T-helper 2 cell treated with Interferon-gamma antibody and Interleukin-4, amounts not matched to agents 5 μg/mL and 100 μg/mL, for 36 hours (primary cell): ENCODE measurements around the gene CCDC178.

Source experiments
- DNase-seq: peaks from one replicate; pipeline ENCODE4 v3.0.0; 2021; ENCODE audit warnings: low spot score
- H3K27ac Mint-ChIP-seq: one replicate; pipeline ENCODE4 v1.8.0; 2021; ENCODE audit warnings: mild to moderate bottlenecking, mixed read lengths
- H3K27me3 Mint-ChIP-seq: one replicate; pipeline ENCODE4 v1.8.0; 2021; ENCODE audit warnings: low read depth, mixed read lengths
- H3K36me3 Mint-ChIP-seq: one replicate; pipeline ENCODE4 v1.8.0; 2021; ENCODE audit warnings: low read depth, mixed read lengths
- H3K4me1 Mint-ChIP-seq: one replicate; pipeline ENCODE4 v1.8.0; 2021; ENCODE audit warnings: low read depth, mixed read lengths
- H3K4me3 Mint-ChIP-seq: one replicate; pipeline ENCODE4 v1.8.0; 2022; ENCODE audit warnings: mild to moderate bottlenecking, moderate library complexity, mixed read lengths
- H3K9me3 Mint-ChIP-seq: one replicate; pipeline ENCODE4 v1.8.0; 2021; ENCODE audit warnings: mixed read lengths

CCDC178 gene

DNA sequence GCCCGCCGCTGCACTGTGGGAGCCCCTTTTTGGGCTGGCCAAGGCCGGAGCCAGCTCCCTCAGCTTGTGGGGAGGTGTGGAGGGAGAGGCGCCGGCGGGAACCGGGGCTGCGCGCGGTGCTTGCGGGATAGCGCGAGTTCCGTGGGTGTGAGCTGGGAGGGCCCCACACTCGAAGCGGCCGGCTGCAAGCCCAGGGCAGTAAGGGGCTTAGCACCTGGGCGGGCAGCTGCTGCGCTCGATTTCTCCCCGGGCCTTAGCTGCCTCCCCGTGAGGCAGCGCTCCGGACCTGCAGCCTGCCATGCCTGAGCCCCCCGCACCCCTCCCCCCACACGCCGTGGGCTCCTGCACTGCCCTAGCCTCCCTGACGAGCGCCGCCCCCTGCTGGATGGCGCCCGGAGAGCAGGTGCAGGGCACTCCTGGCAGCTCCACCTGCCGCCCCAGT, 124.4 kb downstream of the CCDC178 start:
- Mint-ChIP-seq H3K36me3 (no peaks in the 10 kb centered on the region), H3K9me3 (peaks cover 24% of the 10 kb centered on the region), H3K4me1 (no peaks in the 10 kb centered on the region), H3K27ac (no peak overlapping the region), H3K4me3 (no peak overlapping the region), H3K27me3 (no peaks in the 10 kb centered on the region)
- no peak for DNase-seq

DNA sequence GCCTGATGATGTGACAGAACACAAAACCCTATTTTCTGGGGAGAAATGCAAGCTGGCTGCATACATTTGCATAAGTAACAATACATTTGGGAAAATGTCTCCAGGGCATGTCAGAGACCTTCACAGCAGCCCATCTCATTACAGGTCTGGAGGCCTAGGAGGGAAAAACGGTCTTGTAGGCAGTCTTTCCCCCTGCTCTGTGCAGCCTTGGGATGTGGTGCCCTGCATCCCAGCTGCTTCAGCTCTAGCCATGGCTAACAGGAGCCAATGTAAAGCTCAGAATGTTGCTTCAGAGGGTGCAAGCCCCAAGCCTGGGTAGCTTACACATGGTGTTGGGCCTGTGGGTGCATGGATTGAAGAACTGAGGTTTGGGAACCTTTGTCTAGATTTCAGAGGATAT, 133.0 kb downstream of the CCDC178 start:
- no peak for DNase-seq
- Mint-ChIP-seq H3K36me3 (no peaks in the 10 kb centered on the region), H3K4me3 (no peak overlapping the region), H3K27ac (no peak overlapping the region), H3K27me3 (no peaks in the 10 kb centered on the region), H3K4me1 (no peaks in the 10 kb centered on the region), H3K9me3 (peaks cover 13% of the 10 kb centered on the region)

DNA sequence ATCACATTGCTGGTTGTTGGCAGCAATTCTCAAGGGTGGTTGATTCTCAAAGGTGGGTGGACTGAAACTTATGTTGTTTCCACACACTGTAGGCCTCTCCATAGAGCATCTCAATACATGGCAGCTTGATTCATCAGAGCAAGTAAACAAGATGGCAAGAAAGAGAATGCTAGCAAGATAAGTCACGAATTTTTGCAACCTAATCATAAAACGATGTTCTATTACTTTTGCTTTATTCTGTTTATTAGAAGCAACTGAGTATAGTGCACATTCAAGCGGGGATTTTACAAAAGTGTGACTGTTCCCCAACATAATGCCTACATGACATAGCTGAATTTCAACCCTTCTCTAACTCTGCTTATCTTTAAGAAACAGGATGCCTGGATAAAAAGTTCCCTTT, 136.2 kb downstream of the CCDC178 start:
- DNase-seq, result no peak
- Mint-ChIP-seq H3K4me3 (no peak overlapping the region), H3K4me1 (no peaks in the 10 kb centered on the region), H3K27ac (no peak overlapping the region), H3K9me3 (peaks cover 9% of the 10 kb centered on the region), H3K36me3 (no peaks in the 10 kb centered on the region), H3K27me3 (no peaks in the 10 kb centered on the region)

DNA sequence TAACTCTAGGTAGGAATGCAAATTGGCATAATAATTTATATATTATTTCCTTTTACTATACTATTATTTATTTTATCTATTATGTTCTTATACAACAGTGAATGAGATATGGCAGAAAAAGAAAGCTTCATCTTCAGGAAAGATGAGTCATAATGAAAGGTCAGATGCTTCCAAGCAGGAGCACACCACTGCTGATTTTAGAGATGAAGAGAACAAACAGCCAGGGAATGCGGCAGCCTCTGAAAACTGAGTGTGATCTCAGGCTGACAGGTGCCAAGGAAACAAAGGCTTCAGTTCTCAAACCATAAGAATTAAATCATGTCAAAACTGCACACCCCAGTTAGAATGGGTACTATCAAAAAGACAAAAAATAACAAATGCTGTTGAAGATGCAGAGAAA, 149.0 kb downstream of the CCDC178 start:
- H3K4me3 Mint-ChIP-seq, result no peak overlapping the region
- DNase-seq, result no peak
- H3K4me1 Mint-ChIP-seq, result no peaks in the 10 kb centered on the region
- H3K27me3 Mint-ChIP-seq, result no peaks in the 10 kb centered on the region
- H3K9me3 Mint-ChIP-seq, result no peaks in the 10 kb centered on the region
- H3K36me3 Mint-ChIP-seq, result no peaks in the 10 kb centered on the region
- H3K27ac Mint-ChIP-seq, result no peak overlapping the region

DNA sequence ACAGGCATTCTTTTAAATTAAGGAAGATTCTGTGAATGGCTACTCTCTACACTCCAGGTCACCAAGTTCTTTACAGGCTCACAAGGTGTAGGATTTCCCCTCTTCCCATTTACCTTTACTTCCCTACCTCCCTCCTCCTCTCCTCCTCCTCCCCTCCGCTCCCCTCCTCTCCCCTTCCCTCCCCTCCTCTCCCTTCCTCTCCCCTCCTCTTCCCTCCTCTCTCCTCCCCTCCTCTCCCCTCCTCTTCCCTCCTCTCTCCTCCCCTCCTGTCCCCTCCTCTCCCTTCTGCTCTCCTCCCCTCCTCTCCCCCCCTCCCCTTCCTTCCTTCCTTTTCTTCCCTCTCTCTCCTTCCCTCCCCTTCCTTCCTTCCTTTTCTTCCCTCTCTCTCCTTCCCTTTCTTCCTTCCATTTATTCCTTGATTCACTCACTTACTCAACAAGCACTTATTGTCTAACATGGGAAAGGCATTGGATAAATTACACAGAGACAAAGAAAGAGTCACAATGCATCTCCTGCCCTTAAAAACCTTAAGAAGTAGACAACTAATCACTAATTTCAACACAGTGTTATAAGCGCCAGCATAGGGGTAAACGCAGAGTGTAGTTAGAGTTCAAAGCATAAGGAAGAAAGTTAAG, 152.3 kb downstream of the CCDC178 start:
- Mint-ChIP-seq H3K9me3 (no peaks in the 10 kb centered on the region), H3K4me1 (no peaks in the 10 kb centered on the region), H3K27ac (no peak overlapping the region), H3K36me3 (no peaks in the 10 kb centered on the region), H3K4me3 (no peak overlapping the region), H3K27me3 (no peaks in the 10 kb centered on the region)
- no peak for DNase-seq

DNA sequence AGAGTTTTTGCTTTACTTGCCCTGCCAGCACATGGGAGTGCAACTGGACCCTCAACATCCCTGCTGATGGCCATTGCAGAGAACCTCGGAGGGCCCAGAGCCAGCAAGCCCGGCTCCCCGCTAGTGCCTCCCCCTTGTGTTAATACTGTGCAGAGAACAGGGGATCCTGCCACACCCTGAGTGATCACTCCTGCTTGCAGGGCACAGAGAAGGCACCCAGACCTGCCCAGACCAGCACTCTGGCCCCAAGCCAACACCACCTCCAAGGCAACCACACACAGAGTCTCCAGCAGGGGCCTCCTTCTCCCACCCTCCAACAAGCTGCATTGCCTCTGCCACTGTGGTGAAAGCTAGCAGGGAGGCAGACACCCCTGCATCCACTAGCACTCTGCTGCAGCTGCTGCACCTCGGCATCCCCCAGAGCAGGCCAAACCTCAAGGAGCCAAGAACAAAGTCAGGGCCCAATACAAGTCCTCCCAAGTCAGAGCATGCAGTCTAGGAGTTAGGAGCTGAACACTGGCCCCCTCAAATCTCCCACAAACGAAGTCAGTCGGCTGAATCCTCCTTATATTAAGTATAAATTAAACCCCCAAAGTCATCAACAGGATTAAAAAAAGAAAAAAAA, 157.7 kb downstream of the CCDC178 start:
- no peaks in the 10 kb centered on the region for H3K36me3 Mint-ChIP-seq
- no peak overlapping the region for H3K27ac Mint-ChIP-seq
- H3K4me1 Mint-ChIP-seq, result no peaks in the 10 kb centered on the region
- no peaks in the 10 kb centered on the region for H3K9me3 Mint-ChIP-seq
- no peak for DNase-seq
- H3K4me3 Mint-ChIP-seq, result no peak overlapping the region
- H3K27me3 Mint-ChIP-seq, result no peaks in the 10 kb centered on the region

DNA sequence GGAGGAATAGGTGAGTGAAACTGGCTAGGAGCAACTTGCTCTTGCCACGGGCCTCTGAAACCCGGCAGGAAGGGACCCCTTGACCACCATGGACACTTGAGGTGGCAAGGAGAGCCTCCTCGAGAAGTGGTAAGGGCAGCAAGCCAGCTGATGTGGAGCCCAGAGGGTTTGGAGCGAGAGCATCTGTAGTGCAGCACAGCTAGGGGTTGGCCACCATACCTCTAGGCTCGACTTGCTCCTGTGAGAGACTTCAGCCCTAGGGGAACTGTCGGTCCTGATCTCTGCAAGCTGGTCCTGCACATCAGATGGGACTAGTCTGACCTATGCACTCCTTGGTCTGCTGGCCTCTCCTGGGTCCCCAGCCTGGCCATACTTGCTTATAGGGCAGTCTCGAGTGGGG, 158.4 kb downstream of the CCDC178 start:
- no peaks in the 10 kb centered on the region for H3K4me1 Mint-ChIP-seq
- no peak overlapping the region for H3K4me3 Mint-ChIP-seq
- H3K27me3 Mint-ChIP-seq, result no peaks in the 10 kb centered on the region
- H3K9me3 Mint-ChIP-seq, result no peaks in the 10 kb centered on the region
- H3K36me3 Mint-ChIP-seq, result no peaks in the 10 kb centered on the region
- H3K27ac Mint-ChIP-seq, result no peak overlapping the region
- no peak for DNase-seq

DNA sequence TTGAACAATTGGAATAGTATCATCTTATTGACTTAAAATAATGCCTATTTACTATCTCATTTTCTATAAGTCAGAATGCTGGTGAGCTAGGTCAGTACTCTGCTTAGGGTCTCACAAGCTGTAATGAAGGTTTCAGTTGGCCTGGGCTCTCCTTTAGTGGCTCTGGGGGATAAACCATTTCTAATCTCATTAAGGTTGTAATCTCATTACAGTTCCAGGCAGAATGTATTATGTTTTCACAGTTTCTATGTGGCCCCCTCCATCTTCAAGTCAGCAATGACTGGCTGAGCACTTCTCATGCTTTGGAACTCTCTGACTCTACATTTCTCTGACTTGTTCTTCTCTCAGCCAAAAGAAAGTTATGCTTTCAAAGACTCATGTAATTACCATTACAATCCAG, 163.1 kb downstream of the CCDC178 start:
- Mint-ChIP-seq H3K36me3 (no peaks in the 10 kb centered on the region), H3K27ac (no peak overlapping the region), H3K4me1 (no peaks in the 10 kb centered on the region), H3K4me3 (no peak overlapping the region), H3K9me3 (no peaks in the 10 kb centered on the region), H3K27me3 (no peaks in the 10 kb centered on the region)
- DNase-seq, result no peak

DNA sequence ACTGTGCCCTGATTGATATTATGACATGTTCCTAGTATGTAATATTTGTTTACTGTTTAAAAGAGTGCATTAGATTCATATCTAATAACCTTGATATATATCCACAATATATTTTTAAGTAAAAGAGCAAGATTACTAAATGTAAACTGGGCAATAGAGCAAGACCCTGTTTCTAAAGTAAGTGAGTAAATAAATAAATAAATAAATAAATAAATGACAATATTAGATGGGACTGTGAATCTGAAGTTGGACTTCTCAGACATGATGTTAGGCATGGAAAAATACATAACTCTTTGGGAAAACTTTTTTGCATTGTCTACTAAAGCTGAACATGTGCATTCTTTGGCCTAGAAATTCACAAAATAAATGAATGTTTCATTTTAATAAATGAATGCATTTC, 164.7 kb downstream of the CCDC178 start:
- Mint-ChIP-seq H3K9me3 (no peaks in the 10 kb centered on the region), H3K4me1 (no peaks in the 10 kb centered on the region), H3K27me3 (no peaks in the 10 kb centered on the region), H3K36me3 (no peaks in the 10 kb centered on the region), H3K4me3 (no peak overlapping the region), H3K27ac (no peak overlapping the region)
- no peak for DNase-seq

DNA sequence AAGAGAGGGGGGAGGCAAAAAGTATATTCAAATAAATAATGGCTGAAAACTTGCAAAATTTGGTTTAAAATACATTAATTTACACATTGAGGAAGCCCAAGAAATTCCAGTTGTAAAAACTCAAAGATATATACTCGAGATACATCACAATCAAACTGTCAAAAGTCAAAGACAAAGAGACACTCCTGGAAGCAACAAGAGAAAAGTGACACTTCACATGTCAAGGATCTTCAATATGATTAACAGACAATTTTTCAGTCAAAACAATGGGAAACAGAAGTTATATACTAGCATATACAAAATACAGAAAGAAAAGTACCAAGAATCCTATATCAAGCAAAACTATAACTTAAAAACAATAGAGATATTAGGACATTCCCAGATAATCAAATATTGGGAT, 170.2 kb downstream of the CCDC178 start:
- no peak for DNase-seq
- Mint-ChIP-seq H3K4me3 (no peak overlapping the region), H3K36me3 (no peaks in the 10 kb centered on the region), H3K9me3 (peaks cover 4% of the 10 kb centered on the region), H3K27me3 (no peaks in the 10 kb centered on the region), H3K4me1 (no peaks in the 10 kb centered on the region), H3K27ac (no peak overlapping the region)

DNA sequence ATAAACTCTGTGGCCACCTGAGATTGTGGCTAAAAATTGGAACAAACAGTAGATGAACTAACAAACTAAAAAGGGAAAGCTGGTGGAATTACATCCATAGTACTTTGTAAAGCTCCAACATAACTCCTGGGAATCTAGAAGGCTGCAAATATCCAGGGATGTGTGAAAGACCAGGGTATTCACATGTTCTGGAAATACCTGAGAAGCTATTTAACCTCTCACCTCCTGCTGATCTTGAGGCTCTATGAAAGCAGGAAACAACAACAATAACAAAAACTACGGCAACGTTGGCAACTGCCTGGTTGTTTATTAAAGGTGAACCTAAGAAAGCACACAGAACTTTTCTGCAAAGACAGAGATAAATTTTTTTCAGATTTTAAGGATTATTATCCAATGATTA, 171.3 kb downstream of the CCDC178 start:
- H3K4me1 Mint-ChIP-seq, result no peaks in the 10 kb centered on the region
- no peak overlapping the region for H3K4me3 Mint-ChIP-seq
- no peaks in the 10 kb centered on the region for H3K27me3 Mint-ChIP-seq
- no peak overlapping the region for H3K27ac Mint-ChIP-seq
- peaks cover 6% of the 10 kb centered on the region for H3K9me3 Mint-ChIP-seq
- no peak for DNase-seq
- H3K36me3 Mint-ChIP-seq, result no peaks in the 10 kb centered on the region

DNA sequence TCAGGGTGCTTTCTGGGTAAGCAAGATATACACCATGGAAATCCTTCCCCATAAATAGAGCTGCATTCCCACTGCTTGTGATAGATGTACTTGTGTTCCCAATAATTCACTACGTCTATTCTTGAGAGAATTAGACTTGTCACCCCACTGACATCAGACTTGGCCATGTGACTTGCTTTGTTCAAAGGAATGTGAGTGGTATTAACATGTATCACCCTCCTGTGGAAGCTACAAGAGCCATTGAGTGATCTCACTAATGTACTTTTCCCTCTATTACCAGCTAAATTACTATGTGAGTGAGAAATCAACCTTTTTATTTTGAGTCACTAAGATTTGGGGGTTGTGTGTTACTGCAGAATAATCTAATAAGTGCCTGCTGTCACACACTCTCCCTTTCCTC, 176.0 kb downstream of the CCDC178 start:
- no peaks in the 10 kb centered on the region for H3K4me1 Mint-ChIP-seq
- peaks cover 10% of the 10 kb centered on the region for H3K9me3 Mint-ChIP-seq
- no peak overlapping the region for H3K4me3 Mint-ChIP-seq
- H3K27ac Mint-ChIP-seq, result no peak overlapping the region
- no peaks in the 10 kb centered on the region for H3K36me3 Mint-ChIP-seq
- H3K27me3 Mint-ChIP-seq, result no peaks in the 10 kb centered on the region
- DNase-seq, result no peak

DNA sequence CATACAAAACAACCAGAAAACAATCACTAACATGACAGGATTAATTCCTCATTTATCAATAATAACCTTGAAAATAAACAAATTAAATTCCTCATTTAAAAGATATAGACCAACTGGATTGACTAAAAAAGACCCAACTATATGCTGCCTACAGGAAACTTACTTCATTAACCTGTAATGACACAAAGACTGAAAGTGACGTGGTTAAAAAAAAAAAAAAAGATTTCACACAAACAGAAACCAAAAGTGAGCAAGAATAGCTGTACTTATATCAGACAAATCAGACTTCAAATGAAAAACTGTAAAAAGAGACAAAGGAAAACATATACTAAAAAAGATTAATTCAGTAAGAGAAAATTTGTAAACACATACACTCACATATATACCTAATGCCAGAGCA, 201.2 kb downstream of the CCDC178 start:
- Mint-ChIP-seq H3K9me3 (peaks cover 16% of the 10 kb centered on the region), H3K4me1 (peaks cover 3% of the 10 kb centered on the region), H3K27ac (no peak overlapping the region), H3K4me3 (no peak overlapping the region), H3K27me3 (no peaks in the 10 kb centered on the region), H3K36me3 (no peaks in the 10 kb centered on the region)
- no peak for DNase-seq

DNA sequence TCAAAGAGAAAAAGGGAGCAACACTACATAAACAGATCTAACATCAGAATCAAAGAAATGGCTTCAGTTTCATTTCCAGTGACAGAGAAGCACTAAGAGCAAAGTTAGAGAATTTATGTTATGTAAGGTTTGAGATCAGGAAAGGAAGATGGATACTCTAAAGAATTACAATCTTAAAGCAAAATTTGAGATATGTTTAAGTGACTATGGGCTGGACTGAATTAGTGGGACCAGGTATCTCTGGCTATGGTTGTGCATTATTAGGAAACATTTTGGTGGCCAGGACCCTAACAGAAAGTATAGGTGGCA, 208.2 kb downstream of the CCDC178 start:
- Mint-ChIP-seq H3K36me3 (no peaks in the 10 kb centered on the region), H3K9me3 (no peaks in the 10 kb centered on the region), H3K4me1 (peaks cover 2% of the 10 kb centered on the region), H3K27ac (no peak overlapping the region), H3K27me3 (no peaks in the 10 kb centered on the region), H3K4me3 (no peak overlapping the region)
- no peak for DNase-seq
